Neuron (in vitro differentiated cells): ENCODE measurements around the gene PIK3R3.

Experiments
- H2AFZ ChIP-seq: one replicate; pipeline ENCODE4 v1.6.1; 2013; ENCODE audit warnings: low read depth, mild to moderate bottlenecking, inconsistent platforms, low read length, moderate library complexity
- H3K27me3 ChIP-seq: one replicate; pipeline ENCODE4 v1.6.1; 2013; ENCODE audit warnings: low read length; ENCODE audit not compliant: insufficient read depth
- H3K36me3 ChIP-seq: one replicate; pipeline ENCODE4 v1.6.1; 2013; ENCODE audit warnings: low read length; ENCODE audit not compliant: insufficient read depth
- H3K4me1 ChIP-seq: one replicate; pipeline ENCODE4 v1.6.1; 2013; ENCODE audit warnings: low read length; ENCODE audit not compliant: insufficient read depth
- H3K4me3 ChIP-seq: 2 replicates; pipeline ENCODE4 v1.5.1; 2013; ENCODE audit warnings: mild to moderate bottlenecking, low read length, moderate library complexity
- H3K9me3 ChIP-seq: one replicate; pipeline ENCODE4 v1.6.1; 2013; ENCODE audit warnings: low read length

Gene PIK3R3

GRCh38 chr1:46084553-46085451 lies 47.6 kb downstream of the PIK3R3 start:
- Histone ChIP-seq H3K9me3 (no peaks in the 10 kb centered on the region), H2AFZ (no peak overlapping the region), H3K4me3 (no peak overlapping the region), H3K4me1 (no peaks in the 10 kb centered on the region), H3K27me3 (no peaks in the 10 kb centered on the region), H3K36me3 (peaks cover 47% of the 10 kb centered on the region)

GRCh38 chr1:46083579-46083978 lies 48.9 kb downstream of the PIK3R3 start:
- Histone ChIP-seq H2AFZ (no peak overlapping the region), H3K4me1 (no peaks in the 10 kb centered on the region), H3K36me3 (peaks cover 51% of the 10 kb centered on the region), H3K9me3 (no peaks in the 10 kb centered on the region), H3K27me3 (no peaks in the 10 kb centered on the region), H3K4me3 (no peak overlapping the region)

- no peaks in the 10 kb centered on the region for H3K9me3 ChIP-seq
- H2AFZ ChIP-seq: no peak overlapping the region
- peaks cover 67% of the 10 kb centered on the region for H3K36me3 ChIP-seq
- no peaks in the 10 kb centered on the region for H3K27me3 ChIP-seq
- no peak overlapping the region for H3K4me3 ChIP-seq
- H3K4me1 ChIP-seq: no peaks in the 10 kb centered on the region
These were observed 50.8 kb downstream of the PIK3R3 start for GRCh38 chr1:46081619-46082018.

GRCh38 chr1:46081206-46081605 lies 51.2 kb downstream of the PIK3R3 start:
- Histone ChIP-seq H3K4me1 (no peaks in the 10 kb centered on the region), H3K4me3 (no peak overlapping the region), H3K36me3 (peaks cover 69% of the 10 kb centered on the region), H3K9me3 (no peaks in the 10 kb centered on the region), H2AFZ (no peak overlapping the region), H3K27me3 (no peaks in the 10 kb centered on the region)

- H3K4me1 ChIP-seq: no peaks in the 10 kb centered on the region
- H3K36me3 ChIP-seq: peaks cover 76% of the 10 kb centered on the region
- no peaks in the 10 kb centered on the region for H3K9me3 ChIP-seq
These were observed 52.2 kb downstream of the PIK3R3 start for GRCh38 chr1:46080257-46080656.

GRCh38 chr1:46077644-46078043 lies 54.8 kb downstream of the PIK3R3 start:
- H3K4me3 ChIP-seq: no peak overlapping the region
- H2AFZ ChIP-seq: no peak overlapping the region
- H3K36me3 ChIP-seq: peaks cover 80% of the 10 kb centered on the region
- no peaks in the 10 kb centered on the region for H3K9me3 ChIP-seq
- no peaks in the 10 kb centered on the region for H3K4me1 ChIP-seq
- no peaks in the 10 kb centered on the region for H3K27me3 ChIP-seq

More at GRCh38 chr1:46080257-46080656, 52.2 kb downstream of the PIK3R3 start:
- Histone ChIP-seq H2AFZ (no peak overlapping the region), H3K27me3 (no peaks in the 10 kb centered on the region), H3K4me3 (no peak overlapping the region)

- Histone ChIP-seq H3K27me3 (no peaks in the 10 kb centered on the region), H3K9me3 (no peaks in the 10 kb centered on the region), H3K4me3 (no peak overlapping the region), H3K36me3 (peaks cover 83% of the 10 kb centered on the region), H3K4me1 (no peaks in the 10 kb centered on the region), H2AFZ (no peak overlapping the region)
These were observed 56.1 kb downstream of the PIK3R3 start for GRCh38 chr1:46076343-46076742.

GRCh38 chr1:46072975-46073374 lies 59.5 kb downstream of the PIK3R3 start:
- Histone ChIP-seq H3K27me3 (no peaks in the 10 kb centered on the region), H2AFZ (no peak overlapping the region), H3K4me3 (no peak overlapping the region), H3K9me3 (no peaks in the 10 kb centered on the region), H3K36me3 (peaks cover 88% of the 10 kb centered on the region), H3K4me1 (no peaks in the 10 kb centered on the region)

- Histone ChIP-seq H3K36me3 (peaks cover 87% of the 10 kb centered on the region), H3K4me1 (no peaks in the 10 kb centered on the region), H3K27me3 (no peaks in the 10 kb centered on the region), H3K4me3 (no peak overlapping the region), H3K9me3 (no peaks in the 10 kb centered on the region), H2AFZ (no peak overlapping the region)
These were observed 62.1 kb downstream of the PIK3R3 start for GRCh38 chr1:46070164-46070814.

GRCh38 chr1:46068525-46068924 lies 63.9 kb downstream of the PIK3R3 start:
- Histone ChIP-seq H3K4me3 (no peak overlapping the region), H3K36me3 (peaks cover 91% of the 10 kb centered on the region), H2AFZ (no peak overlapping the region), H3K9me3 (no peaks in the 10 kb centered on the region), H3K4me1 (no peaks in the 10 kb centered on the region), H3K27me3 (no peaks in the 10 kb centered on the region)

GRCh38 chr1:46067652-46068051 lies 64.8 kb downstream of the PIK3R3 start:
- Histone ChIP-seq H3K27me3 (no peaks in the 10 kb centered on the region), H3K36me3 (peaks cover 93% of the 10 kb centered on the region), H3K4me3 (no peak overlapping the region), H3K9me3 (no peaks in the 10 kb centered on the region), H3K4me1 (no peaks in the 10 kb centered on the region), H2AFZ (no peak overlapping the region)

- Histone ChIP-seq H3K9me3 (no peaks in the 10 kb centered on the region), H2AFZ (no peak overlapping the region), H3K36me3 (peaks cover 95% of the 10 kb centered on the region), H3K4me3 (no peak overlapping the region), H3K4me1 (no peaks in the 10 kb centered on the region), H3K27me3 (no peaks in the 10 kb centered on the region)
These were observed 67.0 kb downstream of the PIK3R3 start for GRCh38 chr1:46065405-46065804.

GRCh38 chr1:46064708-46065107 lies 67.7 kb downstream of the PIK3R3 start:
- Histone ChIP-seq H3K27me3 (no peaks in the 10 kb centered on the region), H2AFZ (no peak overlapping the region), H3K9me3 (no peaks in the 10 kb centered on the region), H3K4me1 (no peaks in the 10 kb centered on the region), H3K36me3 (peaks cover 91% of the 10 kb centered on the region), H3K4me3 (no peak overlapping the region)
